H9 (cell line): ENCODE measurements around the gene MEI4. TPM values are rescaled to one million over a fixed set of nuclear protein-coding genes. Genes with fewer than 3 reads are reported as not detected.

Source experiments
- DNase-seq: peaks from one replicate; pipeline ENCODE4 v3.0.0-alpha.2; 2017
- H2AFZ ChIP-seq: one replicate; pipeline ENCODE4 v1.6.1; 2013; ENCODE audit warnings: mild to moderate bottlenecking, low read length, control low read depth, moderate library complexity
- H2AK5ac ChIP-seq: 2 replicates; pipeline ENCODE4 v1.6.1; 2013; ENCODE audit warnings: low read length, control low read depth, mixed read lengths; ENCODE audit not compliant: insufficient read length
- H2BK120ac ChIP-seq: one replicate; pipeline ENCODE4 v1.6.1; 2013; ENCODE audit warnings: low read depth, mild to moderate bottlenecking, low read length, control low read depth, inconsistent platforms; ENCODE audit not compliant: poor library complexity, severe bottlenecking
- H2BK12ac ChIP-seq: 2 replicates; pipeline ENCODE4 v1.6.1; 2013; ENCODE audit warnings: low read length, control low read depth, mixed read lengths, low read depth; ENCODE audit not compliant: insufficient read length
- H2BK15ac ChIP-seq: 2 replicates; pipeline ENCODE4 v1.6.1; 2013; ENCODE audit warnings: low read depth, low read length, control low read depth
- H2BK20ac ChIP-seq: one replicate; pipeline ENCODE4 v1.6.1; 2013; ENCODE audit warnings: low read depth, mild to moderate bottlenecking, low read length, control low read depth, inconsistent platforms; ENCODE audit not compliant: poor library complexity, severe bottlenecking
- H2BK5ac ChIP-seq: 2 replicates; pipeline ENCODE4 v1.6.1; 2013; ENCODE audit warnings: low read length, control low read depth, mixed read lengths; ENCODE audit not compliant: insufficient read length
- H3K14ac ChIP-seq: 2 replicates; pipeline ENCODE4 v1.6.1; 2013; ENCODE audit warnings: low read length, control low read depth; ENCODE audit not compliant: insufficient read depth
- H3K18ac ChIP-seq: 2 replicates; pipeline ENCODE4 v1.6.1; 2013; ENCODE audit warnings: low read depth, mild to moderate bottlenecking, mixed read lengths, low read length, control low read depth; ENCODE audit not compliant: insufficient read length
- H3K23ac ChIP-seq: 2 replicates; pipeline ENCODE4 v1.6.1; 2013; ENCODE audit warnings: low read length, control low read depth, mixed read lengths, low read depth; ENCODE audit not compliant: insufficient read length
- H3K23me2 ChIP-seq: 2 replicates; pipeline ENCODE4 v1.6.1; 2013; ENCODE audit warnings: low read depth, mild to moderate bottlenecking, mixed read lengths, low read length, control low read depth; ENCODE audit not compliant: insufficient read length, poor library complexity, severe bottlenecking
- H3K27ac ChIP-seq: 2 replicates; pipeline ENCODE4 v1.5.1; 2013; ENCODE audit warnings: low read length, control low read depth, mixed read lengths, low read depth; ENCODE audit not compliant: insufficient read length
- H3K27me3 ChIP-seq: 2 replicates; pipeline ENCODE4 v1.6.1; 2013; ENCODE audit warnings: low read length, control low read depth, inconsistent platforms; ENCODE audit not compliant: insufficient read depth
- H3K4ac ChIP-seq: 2 replicates; pipeline ENCODE4 v1.6.1; 2013; ENCODE audit warnings: low read depth, mild to moderate bottlenecking, control low read depth, inconsistent platforms, low read length, moderate library complexity
- H3K4me1 ChIP-seq: 2 replicates; pipeline ENCODE4 v1.6.1; 2013; ENCODE audit warnings: low read length, control low read depth, inconsistent platforms; ENCODE audit not compliant: insufficient read depth
- H3K4me2 ChIP-seq: 2 replicates; pipeline ENCODE4 v1.6.1; 2013; ENCODE audit warnings: low read length, control low read depth, mixed read lengths; ENCODE audit not compliant: insufficient read length, insufficient read depth
- H3K56ac ChIP-seq: 2 replicates; pipeline ENCODE4 v1.6.1; 2013; ENCODE audit warnings: low read depth, mild to moderate bottlenecking, mixed read lengths, low read length, control low read depth; ENCODE audit not compliant: insufficient read length
- H3K79me1 ChIP-seq: 2 replicates; pipeline ENCODE4 v1.6.1; 2013; ENCODE audit warnings: low read depth, mild to moderate bottlenecking, moderate library complexity, low read length, control low read depth, inconsistent platforms; ENCODE audit not compliant: insufficient read depth, poor library complexity, severe bottlenecking
- H3K79me2 ChIP-seq: 2 replicates; pipeline ENCODE4 v1.6.1; 2013; ENCODE audit warnings: low read length, control low read depth, inconsistent platforms; ENCODE audit not compliant: insufficient read depth
- H3K9ac ChIP-seq: 2 replicates; pipeline ENCODE4 v1.6.1; 2013; ENCODE audit warnings: low read length, control low read depth, mixed read lengths; ENCODE audit not compliant: insufficient read length; ENCODE audit errors: extremely low read depth
- H3K9me3 ChIP-seq: one replicate; pipeline ENCODE4 v1.6.1; 2013; ENCODE audit warnings: low read depth, low read length, inconsistent platforms; ENCODE audit not compliant: control insufficient read depth
- H3T11ph ChIP-seq: one replicate; pipeline ENCODE4 v1.6.1; 2013; ENCODE audit warnings: mild to moderate bottlenecking, low read length, control low read depth, inconsistent platforms
- H4K20me1 ChIP-seq: one replicate; pipeline ENCODE4 v1.6.1; 2013; ENCODE audit not compliant: control insufficient read depth, insufficient read length, insufficient read depth
- H4K5ac ChIP-seq: 2 replicates; pipeline ENCODE4 v1.6.1; 2013; ENCODE audit warnings: low read depth, mild to moderate bottlenecking, mixed read lengths, low read length, control low read depth; ENCODE audit not compliant: insufficient read length
- H4K8ac ChIP-seq: replicated peaks from 2 replicates; pipeline ENCODE4 v1.6.1; 2013; ENCODE audit warnings: low read length, control low read depth, mixed read lengths, low read depth; ENCODE audit not compliant: insufficient read length
- H4K91ac ChIP-seq: 2 replicates; pipeline ENCODE4 v1.6.1; 2013; ENCODE audit warnings: low read depth, mild to moderate bottlenecking, moderate library complexity, mixed read lengths, low read length, control low read depth; ENCODE audit not compliant: insufficient read length
- H3K27ac Mint-ChIP-seq, 3 experiments: 2 replicates in 2 of 3; 3 replicates in 1 of 3; pipeline ENCODE4 v1.8.0; 2020 to 2021; ENCODE audit warnings: mixed read lengths in 3 of 3, mild to moderate bottlenecking in 1 of 3, moderate library complexity in 1 of 3
- H3K27me3 Mint-ChIP-seq: 2 replicates; pipeline ENCODE4 v1.8.0; 2021; ENCODE audit warnings: low read depth, mild to moderate bottlenecking, moderate library complexity, mixed read lengths
- H3K36me3 Mint-ChIP-seq, 3 experiments: 2 replicates in 2 of 3; 3 replicates in 1 of 3; pipeline ENCODE4 v1.8.0; 2020 to 2021; ENCODE audit warnings: low read depth in 3 of 3, mixed read lengths in 3 of 3; ENCODE audit not compliant: insufficient read depth in 1 of 3
- H3K4me1 Mint-ChIP-seq, 2 experiments: 2 replicates each; pipeline ENCODE4 v1.8.0; 2020; ENCODE audit warnings: mixed read lengths in 2 of 2
- H3K4me3 Mint-ChIP-seq, 2 experiments: 2 replicates in 1 of 2; 3 replicates in 1 of 2; pipeline ENCODE4 v1.8.0; 2020 to 2021; ENCODE audit warnings: mild to moderate bottlenecking in 2 of 2, mixed read lengths in 2 of 2, moderate library complexity in 1 of 2
- H3K9me3 Mint-ChIP-seq, 2 experiments: 2 replicates in 1 of 2; 3 replicates in 1 of 2; pipeline ENCODE4 v1.8.0; 2020; ENCODE audit warnings: mild to moderate bottlenecking in 2 of 2, mixed read lengths in 2 of 2, moderate library complexity in 1 of 2
- CTCF ChIP-seq: fragments of 200-600 bp; sonication (generic); conservative IDR thresholded peaks from 3 replicates; pipeline ENCODE4 v1.8.0; 2021; ENCODE audit warnings: antibody characterized with exemption, mild to moderate bottlenecking
- WGBS: extraction: QIAGEN DNeasy Blood & Tissue Kit; methylation state at CpG from one replicate; pipeline ENCODE4 v1.1.7; 2013; ENCODE audit warnings: missing lambda C conversion rate, low lambda C conversion rate, mixed read lengths; ENCODE audit not compliant: insufficient read length; ENCODE audit errors: extremely low coverage; 5-methylcytosine and 5-hydroxymethylcytosine counted together
- total RNA-seq: library from RNA; stranded (reverse); gene quantifications from 2 replicates; pipeline ENCODE4 v1.2.1, GENCODE V29; 2021

MEI4 gene
- total RNA-seq, 1 experiment from 2014 or later, result 0.55 TPM

GRCh38 chr6:77620278-77620882 is 32.5 kb upstream of the MEI4 start:
- no peak overlapping the region for H3K9ac ChIP-seq
- peak; percentile 33 for DNase-seq

More at GRCh38 chr6:77620278-77620882, 32.5 kb upstream of the MEI4 start:
- H3K79me2 ChIP-seq, result no peaks in the 10 kb centered on the region
- no peak overlapping the region for H2BK15ac ChIP-seq
- H2AK5ac ChIP-seq, result no peak overlapping the region
- Mint-ChIP-seq H3K4me1 (peaks cover 2 to 7% of the 10 kb centered on the region in 2 experiments; a peak in 3 of 4 replicates), H3K9me3 (no peaks in the 10 kb centered on the region), H3K4me3 (no peak overlapping the region), H3K27ac (no peak overlapping the region), H3K36me3 (no peaks in the 10 kb centered on the region), H3K27me3 (no peaks in the 10 kb centered on the region)
- no peaks in the 10 kb centered on the region for H3K27me3 ChIP-seq
- no peak overlapping the region for H2BK5ac ChIP-seq
- no peak overlapping the region for H3K23ac ChIP-seq
- H4K5ac ChIP-seq, result no peak overlapping the region
- no peak overlapping the region for H4K91ac ChIP-seq
- no peak overlapping the region for H3K27ac ChIP-seq
- H3K9me3 ChIP-seq, result no peaks in the 10 kb centered on the region
- H4K20me1 ChIP-seq, result no peaks in the 10 kb centered on the region
- H3K79me1 ChIP-seq, result no peaks in the 10 kb centered on the region
- H2BK12ac ChIP-seq, result no peak overlapping the region
- WGBS, result no CpG with 5 or more reads among the region's 1 CpG
- H3K23me2 ChIP-seq, result no peaks in the 10 kb centered on the region
- H3K14ac ChIP-seq, result no peak overlapping the region
- H3K4ac ChIP-seq, result no peak overlapping the region
- H3T11ph ChIP-seq, result no peak overlapping the region
- H4K8ac ChIP-seq, result no peak overlapping the region
- no peak overlapping the region for H3K4me2 ChIP-seq
- H3K4me1 ChIP-seq, result no peaks in the 10 kb centered on the region
- H3K56ac ChIP-seq, result no peak overlapping the region
- no peak overlapping the region for H2BK120ac ChIP-seq
- no peak overlapping the region for H3K18ac ChIP-seq
- H2AFZ ChIP-seq, result no peak overlapping the region
- peak; percentile 77 for TF ChIP-seq CTCF
- H2BK20ac ChIP-seq, result no peak overlapping the region
